ENCODE measurements around the gene PPARGC1A. TPM values are rescaled to one million over a fixed set of nuclear protein-coding genes. Genes with fewer than 3 reads are reported as not detected.

The PPARGC1A gene
- total and polyA plus RNA-seq, 2 experiments from 2014 or later: 0.76 to 3.3 TPM

DNA sequence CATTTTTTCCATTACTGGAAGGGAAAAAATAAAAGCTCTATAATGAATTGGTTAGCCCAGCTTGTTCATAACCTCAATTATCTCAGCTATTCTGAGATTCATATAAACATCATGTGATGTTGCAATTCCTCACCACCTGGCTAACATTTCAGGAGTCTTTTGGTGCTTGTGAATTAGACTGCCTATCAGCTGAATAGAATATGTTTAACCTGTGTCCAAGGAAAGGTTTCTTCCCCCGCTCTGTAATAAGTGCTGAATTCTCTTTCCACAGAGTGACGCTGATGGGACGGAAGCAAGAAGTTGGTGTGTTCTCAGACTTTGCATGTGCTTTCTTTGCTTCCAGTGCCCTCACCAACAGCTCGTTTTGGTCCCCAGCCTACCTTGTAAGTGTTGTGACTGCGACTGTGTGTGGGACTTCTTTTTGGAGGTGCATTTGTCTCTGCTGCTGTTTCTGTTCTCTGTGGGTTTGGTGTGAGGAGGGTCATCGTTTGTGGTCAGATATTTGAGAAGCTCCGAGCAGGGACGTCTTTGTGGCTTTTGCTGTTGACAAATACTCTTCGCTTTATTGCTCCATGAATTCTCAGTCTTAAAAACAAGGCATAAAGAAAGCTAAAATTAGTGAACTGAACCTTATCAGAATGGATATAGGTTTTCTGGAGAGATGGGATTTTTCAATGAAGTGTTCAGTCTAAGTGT lies 61.7 kb downstream of the PPARGC1A start (continued):
- TF ChIP-seq ZNF462 (CRISPR knock-in tag; IDR thresholded peaks at IDR 0.05): no peak
- TF ChIP-seq ETS1 (IDR thresholded peaks at IDR 0.05): no peak
- TF ChIP-seq, protein P1, sequence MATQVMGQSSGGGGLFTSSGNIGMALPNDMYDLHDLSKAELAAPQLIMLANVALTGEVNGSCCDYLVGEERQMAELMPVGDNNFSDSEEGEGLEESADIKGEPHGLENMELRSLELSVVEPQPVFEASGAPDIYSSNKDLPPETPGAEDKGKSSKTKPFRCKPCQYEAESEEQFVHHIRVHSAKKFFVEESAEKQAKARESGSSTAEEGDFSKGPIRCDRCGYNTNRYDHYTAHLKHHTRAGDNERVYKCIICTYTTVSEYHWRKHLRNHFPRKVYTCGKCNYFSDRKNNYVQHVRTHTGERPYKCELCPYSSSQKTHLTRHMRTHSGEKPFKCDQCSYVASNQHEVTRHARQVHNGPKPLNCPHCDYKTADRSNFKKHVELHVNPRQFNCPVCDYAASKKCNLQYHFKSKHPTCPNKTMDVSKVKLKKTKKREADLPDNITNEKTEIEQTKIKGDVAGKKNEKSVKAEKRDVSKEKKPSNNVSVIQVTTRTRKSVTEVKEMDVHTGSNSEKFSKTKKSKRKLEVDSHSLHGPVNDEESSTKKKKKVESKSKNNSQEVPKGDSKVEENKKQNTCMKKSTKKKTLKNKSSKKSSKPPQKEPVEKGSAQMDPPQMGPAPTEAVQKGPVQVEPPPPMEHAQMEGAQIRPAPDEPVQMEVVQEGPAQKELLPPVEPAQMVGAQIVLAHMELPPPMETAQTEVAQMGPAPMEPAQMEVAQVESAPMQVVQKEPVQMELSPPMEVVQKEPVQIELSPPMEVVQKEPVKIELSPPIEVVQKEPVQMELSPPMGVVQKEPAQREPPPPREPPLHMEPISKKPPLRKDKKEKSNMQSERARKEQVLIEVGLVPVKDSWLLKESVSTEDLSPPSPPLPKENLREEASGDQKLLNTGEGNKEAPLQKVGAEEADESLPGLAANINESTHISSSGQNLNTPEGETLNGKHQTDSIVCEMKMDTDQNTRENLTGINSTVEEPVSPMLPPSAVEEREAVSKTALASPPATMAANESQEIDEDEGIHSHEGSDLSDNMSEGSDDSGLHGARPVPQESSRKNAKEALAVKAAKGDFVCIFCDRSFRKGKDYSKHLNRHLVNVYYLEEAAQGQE (IDR thresholded peaks at IDR 0.05; ENCODE audit: unreplicated experiment): no peak
- TF ChIP-seq POLR2AphosphoS5 (IDR thresholded peaks at IDR 0.05; ENCODE audit: low read depth): no peak
- no peak for TF ChIP-seq STAT1 (IDR thresholded peaks at IDR 0.05; ENCODE audit: unreplicated experiment)
- no peak for TF ChIP-seq CREB1 (CRISPR knock-in tag; IDR thresholded peaks at IDR 0.05; ENCODE audit: low read depth)
- no peak for TF ChIP-seq JUNB (IDR thresholded peaks at IDR 0.05; ENCODE audit: unreplicated experiment)
- no peak for TF ChIP-seq ZNF114 (CRISPR knock-in tag; IDR thresholded peaks at IDR 0.05)
